Stimulated activated CD8-positive, alpha-beta memory T cell treated with anti-CD3 and anti-CD28 coated beads, Interleukin-4, amount 100 ng/mL, for 1 hour (primary cell): ENCODE measurements around the gene ALPL.
"Not testable (repeated sequence)": the region's sequence is repeated elsewhere in the genome, so short reads cannot be mapped to it uniquely, and the experiment has no call there.

Experiments
- DNase-seq, 2 donors: peaks; one replicate each; pipeline ENCODE4 v3.0.0-alpha.2; 2020; ENCODE audit warnings: low read depth in 2 of 2, low spot score in 1 of 2

The ALPL gene

GRCh38 chr1:21509351-21510112, at the start of gene ALPL:
TSS of gene ALPL (plus strand) at chr1:21509423. CDS start at chr1:21554082, 44,659 bp downstream.
- DNase-seq = no peak

DNA sequence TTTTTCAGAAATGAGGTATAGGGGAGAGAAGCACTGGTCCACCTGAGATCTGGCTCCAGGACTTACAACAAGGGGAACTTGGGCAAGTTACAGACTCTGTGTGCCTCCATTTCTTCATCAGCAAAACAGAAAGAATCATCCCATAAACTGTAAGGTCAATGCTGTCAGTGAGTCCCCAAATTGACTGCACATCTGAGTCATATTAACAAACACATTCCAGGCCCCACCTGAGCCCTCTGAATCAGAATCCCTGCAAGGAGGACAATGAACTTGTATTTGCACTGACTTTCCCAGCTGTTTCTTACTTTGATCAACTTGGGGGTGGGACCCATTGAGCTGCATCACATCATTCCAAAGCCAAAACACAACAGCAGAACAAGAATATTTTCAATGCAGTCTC, 44.1 kb upstream of the ALPL start:
- DNase-seq = not testable (repeated sequence)

DNA sequence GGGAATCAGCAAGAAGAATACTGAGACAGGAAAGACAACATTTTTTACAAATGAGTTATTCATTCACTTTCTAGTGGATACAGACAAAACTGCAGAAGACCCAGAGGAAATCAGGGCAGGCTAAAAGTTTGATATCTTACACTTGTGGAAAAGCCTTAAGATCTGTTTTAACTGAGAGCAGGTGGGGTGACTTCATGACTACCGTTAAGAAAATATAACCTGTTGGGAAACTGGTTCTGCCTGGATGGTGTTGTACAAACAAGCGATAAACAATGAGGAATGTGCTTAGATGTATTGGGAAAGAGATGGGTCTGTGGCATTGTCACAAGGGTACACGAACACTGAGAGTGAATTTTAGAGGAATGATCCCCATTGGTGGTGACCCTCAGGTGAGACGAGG, 41.3 kb upstream of the ALPL start:
- not testable (repeated sequence) for DNase-seq

GRCh38 chr1:21468599-21468998, 40.6 kb upstream of the ALPL start:
- DNase-seq = no peak

DNA sequence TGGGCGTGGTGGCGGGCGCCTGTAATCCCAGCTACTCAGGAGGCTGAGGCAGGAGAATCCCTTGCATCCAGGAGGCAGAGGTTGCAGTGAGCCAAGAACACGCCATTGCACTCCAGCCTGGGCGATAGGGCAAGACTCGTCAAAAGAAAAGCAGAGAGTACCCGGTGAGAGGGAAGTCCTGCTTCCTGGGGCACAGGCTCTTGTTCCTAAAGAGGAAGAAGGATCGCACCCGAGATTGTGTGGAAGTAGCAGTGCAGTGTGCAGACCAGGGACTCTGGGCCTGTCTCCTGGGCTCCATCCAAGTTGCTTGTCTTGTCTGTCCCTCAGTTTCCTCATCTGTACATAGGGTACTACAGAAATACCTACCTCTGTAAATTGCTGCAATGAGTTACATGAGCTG, 39.6 kb upstream of the ALPL start:
- DNase-seq = no peak

GRCh38 chr1:21472861-21473260, 36.4 kb upstream of the ALPL start:
- no peak for DNase-seq

- DNase-seq = no peak
Measured at GRCh38 chr1:21478356-21478755, 30.9 kb upstream of the ALPL start.

GRCh38 chr1:21483881-21484280, 25.3 kb upstream of the ALPL start:
- not testable (repeated sequence) for DNase-seq

DNA sequence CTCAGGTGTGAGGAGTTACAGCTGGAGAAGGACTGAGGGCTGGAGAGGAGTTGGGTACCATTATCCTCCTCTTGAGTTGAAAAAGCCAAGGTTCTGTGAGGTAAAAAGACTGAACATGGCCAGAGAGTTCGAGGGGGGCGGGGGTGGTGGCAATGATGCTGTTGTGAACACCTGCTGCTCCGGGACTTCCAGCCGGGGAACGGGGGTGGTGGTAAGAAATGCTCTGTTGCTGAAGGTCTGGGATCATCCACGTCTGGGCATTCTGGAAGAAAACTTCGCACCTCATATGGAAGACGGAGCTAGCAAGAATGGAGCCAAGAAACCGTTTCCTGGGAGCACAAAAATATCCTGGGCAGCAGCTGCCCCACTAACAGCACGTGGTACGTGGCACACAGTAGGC, 20.1 kb upstream of the ALPL start:
- DNase-seq = no peak

GRCh38 chr1:21490774-21491487, 18.3 kb upstream of the ALPL start:
- DNase-seq = no peak

GRCh38 chr1:21491488-21492355, 17.5 kb upstream of the ALPL start:
- no peak for DNase-seq

DNA sequence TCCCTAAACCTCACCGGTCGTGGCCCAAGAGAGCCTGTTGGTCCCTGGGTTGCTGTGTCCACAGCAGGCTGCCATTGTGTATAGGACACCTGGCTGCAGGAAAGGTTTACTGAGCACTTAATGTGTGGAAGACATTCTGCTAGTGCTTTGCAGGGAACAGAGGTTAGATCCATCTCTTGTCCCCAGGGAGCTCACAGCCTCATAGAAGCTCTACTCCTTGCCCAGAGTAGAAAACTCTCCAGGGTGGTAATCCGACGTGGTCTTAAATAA, 16.9 kb upstream of the ALPL start:
- no peak for DNase-seq

- DNase-seq = no peak
Measured at GRCh38 chr1:21494196-21494595, 15.0 kb upstream of the ALPL start.

GRCh38 chr1:21495225-21495820, 13.9 kb upstream of the ALPL start:
- DNase-seq = no peak

- DNase-seq = no peak
Measured at GRCh38 chr1:21496063-21496462, 13.2 kb upstream of the ALPL start.

GRCh38 chr1:21496886-21497285, 12.3 kb upstream of the ALPL start:
- DNase-seq = no peak

- DNase-seq = no peak
Measured at GRCh38 chr1:21497466-21498061, 11.7 kb upstream of the ALPL start.

- DNase-seq = no peak
Measured at GRCh38 chr1:21499283-21499950, 9.8 kb upstream of the ALPL start.

DNA sequence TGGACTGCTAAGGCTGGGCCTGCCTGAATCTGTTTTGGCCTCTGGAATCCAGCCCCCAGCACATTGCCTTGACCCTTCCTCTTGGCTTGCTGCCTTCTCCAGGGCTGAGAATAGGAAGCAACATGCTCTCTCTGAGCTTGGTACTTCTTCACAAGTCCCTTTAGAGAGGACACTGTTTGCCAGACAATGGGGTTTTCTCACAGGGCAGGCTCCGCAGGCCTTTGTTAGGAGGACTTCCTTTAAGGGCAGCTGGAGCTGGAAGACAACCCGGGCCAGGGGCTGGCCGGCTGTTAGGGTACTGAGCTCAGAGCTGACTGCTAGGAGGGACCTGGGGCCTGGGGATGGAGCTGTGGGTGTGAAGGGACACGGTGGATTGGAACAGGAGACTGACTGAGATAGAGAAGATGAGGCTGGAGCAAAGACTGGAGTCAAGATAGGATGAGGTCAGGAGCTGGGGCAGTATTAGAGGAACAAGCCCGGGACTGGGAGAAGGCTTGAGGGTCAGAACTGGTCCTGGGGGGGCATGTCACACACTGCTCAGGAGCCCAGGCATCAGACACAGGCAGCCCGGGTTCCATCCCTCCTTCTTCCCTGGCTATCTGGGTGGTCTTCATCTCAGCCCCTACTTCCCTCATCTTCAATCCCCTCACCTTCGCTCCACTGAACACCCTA, 5.4 kb upstream of the ALPL start:
- no peak for DNase-seq

GRCh38 chr1:21506804-21507203, 2.4 kb upstream of the ALPL start:
- no peak for DNase-seq
